Measurements from ENCODE around the gene DENND2D. TPM values are rescaled to one million over a fixed set of nuclear protein-coding genes. Genes with fewer than 3 reads are reported as not detected.
A peak's percentile ranks its signal among the peaks of the same experiment; 100 is the strongest.

The DENND2D gene
- total RNA-seq, 2 donors from 2014 or later = 0.89 to 2.6 TPM

DNA sequence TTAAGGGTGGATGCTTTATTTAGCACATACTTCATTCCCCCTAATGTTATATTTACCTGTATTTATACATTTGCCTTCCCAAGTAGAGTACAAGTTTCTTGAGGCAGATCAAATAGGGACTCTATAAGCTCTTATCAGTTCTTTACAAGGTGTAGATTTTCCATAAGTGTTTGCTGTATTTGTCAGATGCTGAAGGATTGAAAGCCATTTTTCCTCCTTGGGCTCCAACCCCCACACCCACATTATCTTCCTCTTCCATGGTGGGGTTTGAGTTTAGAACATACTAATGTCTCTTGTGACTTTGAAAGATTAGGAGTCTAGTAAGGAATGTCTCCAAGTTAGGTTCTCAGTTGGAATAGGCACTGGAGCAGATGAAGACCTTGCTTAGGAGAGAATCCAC, 24.6 kb upstream of the DENND2D start:
- H3K27me3 Mint-ChIP-seq (ENCODE audit: insufficient read depth) = no peaks in the 10 kb centered on the region
- peaks cover 41% of the 10 kb centered on the region for H3K4me1 Mint-ChIP-seq
- H3K4me3 Mint-ChIP-seq = no peak overlapping the region

DNA sequence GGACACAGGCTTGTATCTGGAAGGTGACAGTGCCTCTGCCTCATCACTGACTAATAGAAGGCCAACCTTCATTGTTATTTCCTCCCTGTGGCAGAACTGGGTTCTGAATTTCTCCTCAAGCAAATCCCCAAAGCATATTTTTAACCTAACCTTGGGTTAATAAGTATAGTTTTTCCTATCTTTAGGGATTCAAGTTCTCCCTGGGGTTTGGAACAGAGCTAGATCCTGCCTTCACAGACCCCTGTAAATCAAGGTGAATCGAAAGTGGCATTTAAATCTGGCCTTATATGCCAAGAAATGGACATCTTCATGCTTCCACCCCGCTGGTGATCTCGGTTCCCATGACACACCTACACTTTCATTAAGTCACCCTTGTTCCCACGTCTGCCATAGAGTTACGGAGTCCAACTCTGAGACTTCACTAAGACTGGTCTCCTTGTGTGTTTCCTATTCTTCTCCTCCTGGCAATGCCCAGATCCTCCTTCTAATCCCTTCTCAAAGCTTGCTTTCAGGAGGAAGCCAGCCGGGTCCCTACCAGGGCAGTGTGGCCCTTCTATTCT, 22.8 kb upstream of the DENND2D start:
- peaks cover 5% of the 10 kb centered on the region for H3K9me3 Mint-ChIP-seq
- no peak overlapping the region for H3K27ac Mint-ChIP-seq
- H3K4me1 Mint-ChIP-seq = peaks cover 46% of the 10 kb centered on the region

More for the DNA sequence above, 24.6 kb upstream of the DENND2D start:
- Mint-ChIP-seq H3K9me3 (peaks cover 5% of the 10 kb centered on the region), H3K36me3 (ENCODE audit: low read depth) (no peaks in the 10 kb centered on the region), H3K27ac (no peak overlapping the region)
- TF ChIP-seq, protein P1, sequence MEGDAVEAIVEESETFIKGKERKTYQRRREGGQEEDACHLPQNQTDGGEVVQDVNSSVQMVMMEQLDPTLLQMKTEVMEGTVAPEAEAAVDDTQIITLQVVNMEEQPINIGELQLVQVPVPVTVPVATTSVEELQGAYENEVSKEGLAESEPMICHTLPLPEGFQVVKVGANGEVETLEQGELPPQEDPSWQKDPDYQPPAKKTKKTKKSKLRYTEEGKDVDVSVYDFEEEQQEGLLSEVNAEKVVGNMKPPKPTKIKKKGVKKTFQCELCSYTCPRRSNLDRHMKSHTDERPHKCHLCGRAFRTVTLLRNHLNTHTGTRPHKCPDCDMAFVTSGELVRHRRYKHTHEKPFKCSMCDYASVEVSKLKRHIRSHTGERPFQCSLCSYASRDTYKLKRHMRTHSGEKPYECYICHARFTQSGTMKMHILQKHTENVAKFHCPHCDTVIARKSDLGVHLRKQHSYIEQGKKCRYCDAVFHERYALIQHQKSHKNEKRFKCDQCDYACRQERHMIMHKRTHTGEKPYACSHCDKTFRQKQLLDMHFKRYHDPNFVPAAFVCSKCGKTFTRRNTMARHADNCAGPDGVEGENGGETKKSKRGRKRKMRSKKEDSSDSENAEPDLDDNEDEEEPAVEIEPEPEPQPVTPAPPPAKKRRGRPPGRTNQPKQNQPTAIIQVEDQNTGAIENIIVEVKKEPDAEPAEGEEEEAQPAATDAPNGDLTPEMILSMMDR (conservative IDR thresholded peaks at IDR 0.05) = no peak
- no peaks in the 10 kb centered on the region for H3K27me3 ChIP-seq (ENCODE audit: control insufficient read depth, insufficient read depth, low read length, poor library complexity, severe bottlenecking)
- DNase-seq = no peak
- no peaks in the 10 kb centered on the region for H3K36me3 ChIP-seq (ENCODE audit: control insufficient read depth, insufficient read depth, low read length)
- no peak overlapping the region for H3K4me3 ChIP-seq (ENCODE audit: low read length)
- H3K4me1 ChIP-seq (ENCODE audit: control insufficient read depth, insufficient read depth, low read length) = peaks cover 4% of the 10 kb centered on the region
- no peak overlapping the region for H3K27ac ChIP-seq (ENCODE audit: low read depth, low read length)
- H3K9ac ChIP-seq (ENCODE audit: extremely low read depth, low read length, poor library complexity, severe bottlenecking) = no peak overlapping the region
- H3K9me3 ChIP-seq (ENCODE audit: control insufficient read depth, low read length) = no peaks in the 10 kb centered on the region

DNA sequence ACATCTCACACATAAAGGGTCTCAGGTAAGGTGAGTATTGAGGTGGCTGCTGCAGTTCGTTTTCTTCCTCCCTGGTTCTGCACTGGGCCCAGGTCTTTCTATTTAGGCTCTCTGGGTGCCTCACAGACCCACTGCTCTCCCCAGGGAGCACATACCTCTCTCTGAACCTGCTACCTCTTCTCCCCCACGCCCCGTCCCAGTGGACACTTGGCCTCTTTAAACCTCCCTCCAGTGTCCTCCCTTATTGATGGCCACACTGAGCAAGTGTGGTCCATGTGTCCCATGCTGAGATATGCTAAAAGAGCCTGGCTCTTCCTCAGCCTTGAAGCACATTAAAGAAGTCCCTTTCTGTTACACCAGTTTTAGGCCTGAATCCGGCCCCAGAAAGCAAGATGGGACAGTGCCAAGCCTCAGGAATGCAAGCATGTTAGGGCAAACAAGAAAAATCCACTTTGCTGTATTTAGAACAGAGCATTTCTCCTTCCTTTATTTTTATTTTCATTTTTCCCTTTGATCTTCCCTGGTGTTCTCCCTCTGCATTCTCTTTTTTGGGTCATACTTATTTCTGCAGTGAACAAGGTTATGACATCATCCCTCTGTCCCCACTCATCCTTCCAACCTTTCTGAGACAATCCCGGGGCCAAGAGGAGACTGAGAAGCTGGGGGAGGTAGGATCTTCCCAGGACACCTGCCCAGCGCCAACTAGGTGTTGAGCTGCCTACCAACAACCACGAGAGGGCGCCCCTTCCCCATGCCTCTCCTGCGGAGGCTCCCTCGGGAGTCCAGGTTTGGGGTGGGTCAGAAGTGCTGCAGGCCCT, 22.1 kb upstream of the DENND2D start:
- Mint-ChIP-seq H3K27me3 (ENCODE audit: insufficient read depth) (no peaks in the 10 kb centered on the region), H3K36me3 (ENCODE audit: low read depth) (no peaks in the 10 kb centered on the region), H3K27ac (no peak overlapping the region), H3K4me1 (peaks cover 47% of the 10 kb centered on the region), H3K9me3 (peaks cover 4% of the 10 kb centered on the region), H3K4me3 (no peak overlapping the region)
- H3K36me3 ChIP-seq (ENCODE audit: control insufficient read depth, insufficient read depth, low read length) = no peaks in the 10 kb centered on the region
- TF ChIP-seq, protein P1 (conservative IDR thresholded peaks at IDR 0.05) = peak; percentile 98
- 34 to 89% methylated on average over 3 to 10 of the region's 10 CpGs for WGBS, 2 experiments (ENCODE audit: insufficient coverage in 1 of 2, insufficient read length in 1 of 2)
- no peak overlapping the region for H3K9ac ChIP-seq (ENCODE audit: extremely low read depth, low read length, poor library complexity, severe bottlenecking)
- H3K4me1 ChIP-seq (ENCODE audit: control insufficient read depth, insufficient read depth, low read length) = peaks cover 9% of the 10 kb centered on the region
- no peak overlapping the region for H3K4me3 ChIP-seq (ENCODE audit: low read length)
- no peak overlapping the region for H3K27ac ChIP-seq (ENCODE audit: low read depth, low read length)
- DNase-seq = peak; percentile 96
- H3K27me3 ChIP-seq (ENCODE audit: control insufficient read depth, insufficient read depth, low read length, poor library complexity, severe bottlenecking) = no peaks in the 10 kb centered on the region
- no peaks in the 10 kb centered on the region for H3K9me3 ChIP-seq (ENCODE audit: control insufficient read depth, low read length)

More for the DNA sequence above, 22.8 kb upstream of the DENND2D start:
- H3K27me3 Mint-ChIP-seq (ENCODE audit: insufficient read depth) = no peaks in the 10 kb centered on the region
- H3K36me3 Mint-ChIP-seq (ENCODE audit: low read depth) = no peaks in the 10 kb centered on the region
- peaks cover 9% of the 10 kb centered on the region for H3K4me1 ChIP-seq (ENCODE audit: control insufficient read depth, insufficient read depth, low read length)
- no peaks in the 10 kb centered on the region for H3K36me3 ChIP-seq (ENCODE audit: control insufficient read depth, insufficient read depth, low read length)
- no peak for DNase-seq
- H3K27me3 ChIP-seq (ENCODE audit: control insufficient read depth, insufficient read depth, low read length, poor library complexity, severe bottlenecking) = no peaks in the 10 kb centered on the region
- no peak overlapping the region for H3K9ac ChIP-seq (ENCODE audit: extremely low read depth, low read length, poor library complexity, severe bottlenecking)
- no peak overlapping the region for H3K27ac ChIP-seq (ENCODE audit: low read depth, low read length)
- WGBS, 2 experiments (ENCODE audit: insufficient coverage in 1 of 2, insufficient read length in 1 of 2) = 87 to 94% methylated on average over 6 of the region's 6 CpGs
- no peak overlapping the region for H3K4me3 ChIP-seq (ENCODE audit: low read length)
- no peaks in the 10 kb centered on the region for H3K9me3 ChIP-seq (ENCODE audit: control insufficient read depth, low read length)
- TF ChIP-seq, protein P1 (conservative IDR thresholded peaks at IDR 0.05) = no peak
- no peak overlapping the region for H3K4me3 Mint-ChIP-seq

Measured in endodermal cell (in vitro differentiated cells).